Activated naive CD4-positive, alpha-beta T cell treated with anti-CD3 and anti-CD28 coated beads, Interleukin-2, amount 50 U/mL, for 24 hours (primary cell): Measurements from ENCODE around the gene CRIM1.

Experiments used
- H3K27ac Mint-ChIP-seq: one replicate; pipeline ENCODE4 v1.8.0; 2021; ENCODE audit warnings: mild to moderate bottlenecking, mixed read lengths
- H3K27me3 Mint-ChIP-seq: one replicate; pipeline ENCODE4 v1.8.0; 2021; ENCODE audit warnings: mixed read lengths
- H3K36me3 Mint-ChIP-seq: one replicate; pipeline ENCODE4 v1.8.0; 2021; ENCODE audit warnings: mixed read lengths
- H3K4me1 Mint-ChIP-seq: one replicate; pipeline ENCODE4 v1.8.0; 2021; ENCODE audit warnings: mixed read lengths
- H3K4me3 Mint-ChIP-seq: one replicate; pipeline ENCODE4 v1.8.0; 2021; ENCODE audit warnings: mild to moderate bottlenecking, mixed read lengths
- H3K9me3 Mint-ChIP-seq: one replicate; pipeline ENCODE4 v1.8.0; 2021; ENCODE audit warnings: mixed read lengths

Gene CRIM1

DNA sequence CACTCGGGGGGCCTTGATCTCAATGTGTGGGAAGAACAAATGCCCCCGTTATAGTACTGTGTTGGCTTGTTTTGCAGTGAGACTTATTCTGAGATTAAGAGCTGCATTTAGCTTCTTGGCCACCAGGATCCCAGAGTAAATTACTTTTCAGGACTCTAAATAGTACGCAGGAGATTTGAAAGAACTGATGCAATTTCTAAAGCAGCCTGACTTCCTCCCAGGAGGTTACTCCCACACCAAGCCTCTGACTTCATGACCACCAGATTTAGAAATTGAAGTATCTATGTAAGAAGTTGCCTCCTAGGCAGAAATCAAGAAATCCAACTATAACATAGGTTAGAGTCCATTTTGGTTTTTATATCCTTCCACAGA lies 175.4 kb downstream of the CRIM1 start:
- peaks cover 3% of the 10 kb centered on the region for H3K36me3 Mint-ChIP-seq
- H3K9me3 Mint-ChIP-seq: no peaks in the 10 kb centered on the region
- no peak overlapping the region for H3K4me3 Mint-ChIP-seq
- H3K27ac Mint-ChIP-seq: no peak overlapping the region
- no peaks in the 10 kb centered on the region for H3K27me3 Mint-ChIP-seq
- H3K4me1 Mint-ChIP-seq: no peaks in the 10 kb centered on the region

DNA sequence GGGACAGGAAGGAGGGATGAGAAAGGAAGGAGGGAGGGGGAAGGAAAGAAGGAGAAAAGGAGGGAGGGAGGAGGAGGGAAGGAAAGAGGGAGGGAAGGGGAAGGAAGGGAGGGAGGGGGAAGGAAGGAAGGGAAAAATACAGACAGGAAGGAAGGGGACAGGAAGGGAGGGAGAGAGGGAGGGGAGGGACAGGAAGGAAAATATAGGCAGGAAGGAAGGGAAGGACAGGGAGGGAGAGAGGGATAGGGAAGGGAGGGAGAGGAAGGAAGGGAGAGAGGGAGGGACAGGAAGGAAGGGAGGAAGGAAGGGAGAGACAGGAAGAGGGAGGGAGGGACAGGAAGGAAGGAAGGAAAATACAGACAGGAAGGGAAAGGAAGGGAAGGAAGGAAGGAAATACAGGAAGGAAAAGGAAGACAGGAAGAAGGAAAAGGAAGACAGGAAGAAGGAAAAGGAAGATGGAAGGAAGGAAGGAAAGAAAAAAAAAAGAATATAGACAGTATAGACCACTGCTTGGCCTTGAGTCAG lies 178.8 kb downstream of the CRIM1 start:
- H3K27me3 Mint-ChIP-seq: no peaks in the 10 kb centered on the region
- no peaks in the 10 kb centered on the region for H3K9me3 Mint-ChIP-seq
- peak overlapping the region; percentile 32 for H3K27ac Mint-ChIP-seq
- H3K36me3 Mint-ChIP-seq: peaks cover 2% of the 10 kb centered on the region
- no peaks in the 10 kb centered on the region for H3K4me1 Mint-ChIP-seq
- no peak overlapping the region for H3K4me3 Mint-ChIP-seq

DNA sequence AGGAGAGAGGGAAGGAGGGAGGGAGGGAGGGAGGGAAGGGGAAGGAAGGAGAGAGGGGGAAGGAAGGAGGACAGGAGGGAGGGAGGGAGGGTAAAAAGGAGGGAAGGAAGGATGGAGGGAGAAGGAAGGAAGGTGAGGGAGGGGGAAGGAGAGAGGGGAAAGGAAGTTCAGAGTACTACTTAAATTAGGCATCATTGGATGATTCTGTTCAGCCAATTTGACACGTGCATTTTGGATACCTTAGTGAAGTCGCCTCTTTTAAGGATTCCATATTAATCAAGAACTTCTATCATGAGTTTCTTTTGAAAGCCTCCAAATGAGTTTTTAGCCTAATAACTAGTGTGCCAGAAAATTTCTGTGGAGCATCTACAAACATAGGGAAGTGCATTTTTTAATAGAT lies 179.5 kb downstream of the CRIM1 start:
- Mint-ChIP-seq H3K36me3 (peaks cover 2% of the 10 kb centered on the region), H3K4me1 (no peaks in the 10 kb centered on the region)

DNA sequence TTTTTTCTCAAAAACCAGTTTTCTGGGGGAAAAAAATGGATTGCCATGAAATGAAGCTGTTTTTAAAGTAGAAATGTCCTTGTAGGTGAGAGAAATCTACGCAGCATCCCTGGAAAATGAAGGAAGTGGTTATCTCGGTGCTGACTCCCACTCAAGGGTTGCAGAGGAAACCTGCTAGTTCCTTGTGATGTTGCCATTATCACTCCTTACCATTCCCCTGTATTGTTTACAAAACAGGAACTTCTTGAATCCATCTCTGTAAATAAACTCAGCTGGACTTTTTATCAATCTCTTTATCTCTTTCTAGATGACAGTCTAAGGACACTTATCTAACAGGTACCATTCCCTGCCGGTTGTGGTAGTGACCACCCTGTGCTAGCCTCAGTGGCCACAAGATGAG lies 181.2 kb downstream of the CRIM1 start:
- no peak overlapping the region for H3K4me3 Mint-ChIP-seq
- H3K27me3 Mint-ChIP-seq: no peaks in the 10 kb centered on the region
- H3K27ac Mint-ChIP-seq: no peak overlapping the region
- H3K4me1 Mint-ChIP-seq: no peaks in the 10 kb centered on the region
- no peaks in the 10 kb centered on the region for H3K9me3 Mint-ChIP-seq
- H3K36me3 Mint-ChIP-seq: no peaks in the 10 kb centered on the region

More for the DNA sequence above, 179.5 kb downstream of the CRIM1 start:
- Mint-ChIP-seq H3K4me3 (no peak overlapping the region), H3K27me3 (no peaks in the 10 kb centered on the region), H3K9me3 (no peaks in the 10 kb centered on the region), H3K27ac (no peak overlapping the region)

DNA sequence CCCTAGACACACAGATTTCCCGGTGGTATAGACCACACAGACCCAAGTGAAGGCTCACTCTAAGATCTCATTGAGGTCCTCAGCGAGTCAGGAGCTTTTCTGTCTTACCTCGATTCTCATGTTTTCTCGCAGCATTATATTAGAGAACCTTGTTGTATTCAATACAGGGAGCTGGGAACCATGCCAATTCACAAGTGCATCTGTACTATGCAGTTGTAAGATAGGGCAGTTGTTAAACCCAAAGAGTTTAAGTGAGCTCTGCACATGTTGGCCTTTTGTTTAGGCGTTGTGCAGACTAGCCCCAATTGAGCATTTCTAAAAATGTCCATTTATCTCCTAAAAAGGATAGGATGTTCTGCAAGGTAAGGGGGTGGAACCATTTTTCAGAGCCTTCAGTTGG lies 182.8 kb downstream of the CRIM1 start:
- H3K9me3 Mint-ChIP-seq: no peaks in the 10 kb centered on the region
- H3K4me3 Mint-ChIP-seq: no peak overlapping the region
- H3K27ac Mint-ChIP-seq: no peak overlapping the region
- no peaks in the 10 kb centered on the region for H3K27me3 Mint-ChIP-seq
- peaks cover 2% of the 10 kb centered on the region for H3K36me3 Mint-ChIP-seq
- no peaks in the 10 kb centered on the region for H3K4me1 Mint-ChIP-seq

GRCh38 chr2:36539631-36540030 lies 184.1 kb downstream of the CRIM1 start:
- Mint-ChIP-seq H3K36me3 (peaks cover 5% of the 10 kb centered on the region), H3K9me3 (no peaks in the 10 kb centered on the region), H3K27me3 (no peaks in the 10 kb centered on the region), H3K27ac (no peak overlapping the region), H3K4me3 (no peak overlapping the region), H3K4me1 (no peaks in the 10 kb centered on the region)

DNA sequence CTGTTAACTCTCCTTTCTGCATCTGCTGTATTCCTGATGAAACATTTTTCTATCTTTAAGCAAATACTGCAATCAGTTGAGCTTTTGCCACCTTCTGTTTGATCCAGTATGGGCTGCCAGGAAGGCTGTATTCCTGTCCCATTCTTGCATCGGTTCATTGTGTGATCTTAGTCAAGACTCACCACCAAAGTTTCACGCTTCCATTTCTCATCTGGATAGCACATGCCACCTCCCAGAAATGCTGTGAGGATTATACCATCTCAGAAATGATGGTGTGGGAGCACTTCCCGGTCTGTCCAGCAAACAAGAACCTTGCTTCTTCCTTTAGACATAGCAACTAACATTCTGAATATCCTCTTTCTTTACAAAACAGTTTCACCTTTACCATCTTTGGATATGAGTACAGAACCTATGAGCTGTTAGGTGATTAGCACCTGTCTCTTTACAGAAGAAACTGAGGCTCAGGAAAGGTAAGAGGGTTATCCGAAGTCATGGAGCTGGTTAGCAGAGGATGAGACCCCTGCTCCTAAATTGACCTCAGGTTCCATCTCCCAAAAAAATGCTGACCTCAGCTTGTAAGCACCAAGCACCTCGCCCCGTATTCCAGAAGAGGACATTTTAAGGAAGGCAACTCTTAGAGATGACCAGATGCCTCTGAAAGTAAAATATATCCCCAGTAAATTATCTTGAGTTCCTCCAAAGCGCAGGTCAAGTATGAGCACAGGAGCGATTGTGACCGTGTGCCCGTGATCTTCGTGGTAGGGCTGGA lies 185.6 kb downstream of the CRIM1 start:
- no peaks in the 10 kb centered on the region for H3K4me1 Mint-ChIP-seq
- peaks cover 13% of the 10 kb centered on the region for H3K36me3 Mint-ChIP-seq
- H3K4me3 Mint-ChIP-seq: no peak overlapping the region
- H3K9me3 Mint-ChIP-seq: no peaks in the 10 kb centered on the region
- H3K27me3 Mint-ChIP-seq: no peaks in the 10 kb centered on the region
- H3K27ac Mint-ChIP-seq: no peak overlapping the region

DNA sequence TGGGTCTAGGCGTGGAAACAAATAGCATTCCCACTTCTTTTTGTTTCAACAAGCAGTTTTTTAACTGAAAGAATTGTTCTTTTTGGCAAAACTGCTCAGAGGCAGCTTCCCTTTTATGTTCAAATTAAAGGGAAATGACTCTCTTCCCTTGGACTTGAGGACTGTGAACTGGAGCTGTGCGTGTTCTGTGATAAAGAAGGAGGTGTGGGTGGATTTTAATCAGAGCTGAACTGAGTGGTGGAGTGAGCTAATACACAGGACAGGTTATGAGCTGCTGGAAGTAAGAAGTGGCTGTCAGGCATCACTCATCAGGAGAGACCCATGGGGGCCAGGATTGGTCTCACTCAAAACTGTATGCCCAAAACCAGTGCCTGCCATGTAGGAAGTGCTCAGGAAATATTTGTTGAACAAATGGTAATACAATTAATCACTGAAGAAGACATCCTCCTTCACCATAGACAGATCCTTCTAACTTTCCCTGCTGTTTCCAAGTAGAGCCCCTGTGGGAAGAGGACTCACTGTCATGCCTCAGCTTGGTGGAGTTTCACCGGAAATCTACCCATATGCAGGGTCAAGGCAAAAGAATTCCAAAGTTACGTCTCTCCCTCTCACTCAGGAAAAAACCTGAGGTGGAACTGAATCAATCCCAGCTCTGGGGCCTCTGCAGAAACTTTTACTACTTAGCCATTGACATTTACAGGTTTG lies 186.5 kb downstream of the CRIM1 start:
- Mint-ChIP-seq H3K4me1 (no peaks in the 10 kb centered on the region), H3K36me3 (peaks cover 13% of the 10 kb centered on the region), H3K27me3 (no peaks in the 10 kb centered on the region), H3K4me3 (no peak overlapping the region), H3K9me3 (no peaks in the 10 kb centered on the region), H3K27ac (no peak overlapping the region)

DNA sequence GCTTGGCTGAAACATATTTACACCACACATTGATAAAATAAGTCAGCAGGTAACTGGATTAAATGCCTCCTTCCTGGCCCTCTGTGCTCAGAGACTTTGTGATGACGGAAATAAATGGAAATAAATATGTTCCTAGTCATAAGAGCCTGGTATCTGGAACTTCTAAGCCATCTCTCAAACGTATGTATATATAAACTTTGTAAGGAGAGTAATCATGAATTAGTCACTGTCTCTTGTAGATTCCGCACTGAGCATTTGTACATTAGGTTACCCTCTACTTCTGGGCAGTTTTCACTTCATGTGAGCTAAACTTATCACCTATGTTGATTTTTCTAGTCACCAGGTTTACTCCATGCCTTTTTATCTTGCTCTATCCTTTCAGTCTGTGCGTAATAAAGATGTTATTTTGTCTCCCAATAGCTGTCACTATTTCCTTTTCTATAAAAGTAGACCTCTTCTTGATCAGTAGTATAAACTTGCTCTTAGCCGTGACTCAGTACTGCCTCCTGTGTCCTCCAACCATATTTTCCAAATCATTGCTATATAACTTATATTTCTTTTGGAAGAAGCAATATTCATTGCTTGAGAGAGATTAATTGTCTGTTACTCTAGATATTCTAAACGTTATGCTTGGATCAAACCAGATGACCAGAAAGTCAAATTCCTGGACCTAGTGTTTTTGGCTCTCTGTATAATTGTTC lies 189.2 kb downstream of the CRIM1 start:
- no peaks in the 10 kb centered on the region for H3K27me3 Mint-ChIP-seq
- H3K9me3 Mint-ChIP-seq: no peaks in the 10 kb centered on the region
- no peak overlapping the region for H3K27ac Mint-ChIP-seq
- H3K4me3 Mint-ChIP-seq: no peak overlapping the region
- peaks cover 32% of the 10 kb centered on the region for H3K36me3 Mint-ChIP-seq
- peaks cover 14% of the 10 kb centered on the region for H3K4me1 Mint-ChIP-seq

GRCh38 chr2:36545871-36546416 lies 190.4 kb downstream of the CRIM1 start:
- H3K27ac Mint-ChIP-seq: no peak overlapping the region
- no peak overlapping the region for H3K4me3 Mint-ChIP-seq
- H3K9me3 Mint-ChIP-seq: no peaks in the 10 kb centered on the region
- peaks cover 34% of the 10 kb centered on the region for H3K36me3 Mint-ChIP-seq
- peaks cover 18% of the 10 kb centered on the region for H3K4me1 Mint-ChIP-seq
- no peaks in the 10 kb centered on the region for H3K27me3 Mint-ChIP-seq

- peaks cover 38% of the 10 kb centered on the region for H3K36me3 Mint-ChIP-seq
- no peak overlapping the region for H3K4me3 Mint-ChIP-seq
- H3K9me3 Mint-ChIP-seq: no peaks in the 10 kb centered on the region
- H3K27me3 Mint-ChIP-seq: no peaks in the 10 kb centered on the region
- H3K27ac Mint-ChIP-seq: no peak overlapping the region
- peaks cover 18% of the 10 kb centered on the region for H3K4me1 Mint-ChIP-seq
Measured at GRCh38 chr2:36547906-36548305, 192.3 kb downstream of the CRIM1 start.

DNA sequence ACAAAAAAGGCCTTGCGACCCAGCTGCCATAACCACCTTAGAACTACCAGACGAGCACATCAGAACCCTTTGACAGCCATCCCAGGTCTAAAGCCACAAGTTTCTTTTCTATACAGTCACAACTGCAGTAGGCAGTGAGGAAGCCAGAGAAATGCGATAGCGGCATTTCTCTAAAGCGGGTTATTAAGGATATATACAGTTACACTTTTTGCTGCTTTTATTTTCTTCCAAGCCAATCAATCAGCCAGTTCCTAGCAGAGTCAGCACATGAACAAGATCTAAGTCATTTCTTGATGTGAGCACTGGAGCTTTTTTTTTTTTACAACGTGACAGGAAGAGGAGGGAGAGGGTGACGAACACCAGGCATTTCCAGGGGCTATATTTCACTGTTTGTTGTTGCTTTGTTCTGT lies 193.6 kb downstream of the CRIM1 start:
- H3K4me3 Mint-ChIP-seq: peak overlapping the region; percentile 62

DNA sequence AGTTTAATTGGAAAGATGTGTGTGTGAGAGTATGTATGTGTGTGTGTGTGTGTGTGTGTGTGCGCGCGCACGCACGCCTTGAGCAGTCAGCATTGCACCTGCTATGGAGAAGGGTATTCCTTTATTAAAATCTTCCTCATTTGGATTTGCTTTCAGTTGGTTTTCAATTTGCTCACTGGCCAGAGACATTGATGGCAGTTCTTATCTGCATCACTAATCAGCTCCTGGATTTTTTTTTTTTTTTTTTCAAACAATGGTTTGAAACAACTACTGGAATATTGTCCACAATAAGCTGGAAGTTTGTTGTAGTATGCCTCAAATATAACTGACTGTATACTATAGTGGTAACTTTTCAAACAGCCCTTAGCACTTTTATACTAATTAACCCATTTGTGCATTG lies 194.4 kb downstream of the CRIM1 start:
- peaks cover 39% of the 10 kb centered on the region for H3K36me3 Mint-ChIP-seq
- H3K27ac Mint-ChIP-seq: no peak overlapping the region
- H3K4me3 Mint-ChIP-seq: peak overlapping the region; percentile 27
- H3K9me3 Mint-ChIP-seq: no peaks in the 10 kb centered on the region
- H3K27me3 Mint-ChIP-seq: no peaks in the 10 kb centered on the region
- peaks cover 18% of the 10 kb centered on the region for H3K4me1 Mint-ChIP-seq

More for the DNA sequence above, 193.6 kb downstream of the CRIM1 start:
- peaks cover 40% of the 10 kb centered on the region for H3K36me3 Mint-ChIP-seq
- H3K27me3 Mint-ChIP-seq: no peaks in the 10 kb centered on the region
- no peaks in the 10 kb centered on the region for H3K9me3 Mint-ChIP-seq
- H3K27ac Mint-ChIP-seq: no peak overlapping the region
- H3K4me1 Mint-ChIP-seq: peaks cover 18% of the 10 kb centered on the region

DNA sequence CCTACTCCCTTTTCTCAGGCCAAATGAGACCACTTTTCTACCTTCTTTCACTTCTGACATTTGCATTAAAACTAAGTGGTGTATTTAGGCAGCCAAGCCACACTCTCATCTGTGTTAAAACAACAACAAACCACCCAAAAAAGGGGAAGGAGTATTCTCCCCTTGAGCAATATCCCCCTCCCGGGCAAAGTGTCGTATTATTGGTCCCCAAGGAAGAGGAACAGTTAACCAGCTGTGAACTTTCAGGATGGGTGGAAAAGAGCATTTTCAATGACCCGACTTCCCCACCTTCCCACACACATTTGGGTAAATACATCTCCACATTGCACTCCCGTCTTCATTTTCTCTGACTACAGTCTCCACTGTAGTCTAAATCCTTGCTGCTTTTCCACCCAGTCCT lies 198.1 kb downstream of the CRIM1 start:
- H3K9me3 Mint-ChIP-seq: no peaks in the 10 kb centered on the region
- H3K36me3 Mint-ChIP-seq: peaks cover 28% of the 10 kb centered on the region
- no peaks in the 10 kb centered on the region for H3K27me3 Mint-ChIP-seq
- peaks cover 14% of the 10 kb centered on the region for H3K4me1 Mint-ChIP-seq
- H3K4me3 Mint-ChIP-seq: no peak overlapping the region
- no peak overlapping the region for H3K27ac Mint-ChIP-seq

DNA sequence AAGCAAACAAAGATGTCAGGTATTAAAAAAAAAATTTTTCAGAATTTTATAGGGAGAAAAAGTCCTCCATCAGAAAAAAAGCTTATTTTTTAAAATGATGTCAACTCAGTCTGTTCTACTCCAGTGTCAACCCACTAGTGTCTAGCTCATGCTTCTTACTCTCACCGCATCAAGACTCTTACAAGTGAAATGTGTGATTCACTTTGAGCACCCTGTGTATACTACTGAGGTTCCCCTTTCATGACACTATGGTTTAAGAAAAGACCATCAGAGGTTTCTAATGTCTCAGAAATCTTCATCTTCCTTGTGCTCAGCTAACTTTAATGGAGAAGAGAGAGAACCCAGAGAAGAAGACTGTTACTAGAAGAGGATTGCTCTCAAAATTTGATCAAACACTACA lies 199.0 kb downstream of the CRIM1 start:
- H3K27me3 Mint-ChIP-seq: no peaks in the 10 kb centered on the region
- H3K4me3 Mint-ChIP-seq: no peak overlapping the region
- H3K4me1 Mint-ChIP-seq: peaks cover 6% of the 10 kb centered on the region
- H3K9me3 Mint-ChIP-seq: no peaks in the 10 kb centered on the region
- peaks cover 21% of the 10 kb centered on the region for H3K36me3 Mint-ChIP-seq
- peak overlapping the region; percentile 9 for H3K27ac Mint-ChIP-seq
